A549 treated with AZD9567 at 1 μM for 4 hours (cell line): ENCODE data around the gene RPTOR. TPM values are rescaled to one million over a fixed set of nuclear protein-coding genes. Genes with fewer than 3 reads are reported as not detected.

Experiments
- total RNA-seq: library from RNA; stranded (reverse); fragments of 200-300 nt; extraction: Qiagen RNA extraction; gene quantifications from 5 replicates; pipeline ENCODE4 v1.2.3, GENCODE V29; 2022; ENCODE audit not compliant: insufficient read depth

RPTOR gene, protein sequence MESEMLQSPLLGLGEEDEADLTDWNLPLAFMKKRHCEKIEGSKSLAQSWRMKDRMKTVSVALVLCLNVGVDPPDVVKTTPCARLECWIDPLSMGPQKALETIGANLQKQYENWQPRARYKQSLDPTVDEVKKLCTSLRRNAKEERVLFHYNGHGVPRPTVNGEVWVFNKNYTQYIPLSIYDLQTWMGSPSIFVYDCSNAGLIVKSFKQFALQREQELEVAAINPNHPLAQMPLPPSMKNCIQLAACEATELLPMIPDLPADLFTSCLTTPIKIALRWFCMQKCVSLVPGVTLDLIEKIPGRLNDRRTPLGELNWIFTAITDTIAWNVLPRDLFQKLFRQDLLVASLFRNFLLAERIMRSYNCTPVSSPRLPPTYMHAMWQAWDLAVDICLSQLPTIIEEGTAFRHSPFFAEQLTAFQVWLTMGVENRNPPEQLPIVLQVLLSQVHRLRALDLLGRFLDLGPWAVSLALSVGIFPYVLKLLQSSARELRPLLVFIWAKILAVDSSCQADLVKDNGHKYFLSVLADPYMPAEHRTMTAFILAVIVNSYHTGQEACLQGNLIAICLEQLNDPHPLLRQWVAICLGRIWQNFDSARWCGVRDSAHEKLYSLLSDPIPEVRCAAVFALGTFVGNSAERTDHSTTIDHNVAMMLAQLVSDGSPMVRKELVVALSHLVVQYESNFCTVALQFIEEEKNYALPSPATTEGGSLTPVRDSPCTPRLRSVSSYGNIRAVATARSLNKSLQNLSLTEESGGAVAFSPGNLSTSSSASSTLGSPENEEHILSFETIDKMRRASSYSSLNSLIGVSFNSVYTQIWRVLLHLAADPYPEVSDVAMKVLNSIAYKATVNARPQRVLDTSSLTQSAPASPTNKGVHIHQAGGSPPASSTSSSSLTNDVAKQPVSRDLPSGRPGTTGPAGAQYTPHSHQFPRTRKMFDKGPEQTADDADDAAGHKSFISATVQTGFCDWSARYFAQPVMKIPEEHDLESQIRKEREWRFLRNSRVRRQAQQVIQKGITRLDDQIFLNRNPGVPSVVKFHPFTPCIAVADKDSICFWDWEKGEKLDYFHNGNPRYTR (N-terminal part only)
- total RNA-seq: 24.2 to 31.5 TPM (median 29.7 TPM) in 5 replicates

DNA sequence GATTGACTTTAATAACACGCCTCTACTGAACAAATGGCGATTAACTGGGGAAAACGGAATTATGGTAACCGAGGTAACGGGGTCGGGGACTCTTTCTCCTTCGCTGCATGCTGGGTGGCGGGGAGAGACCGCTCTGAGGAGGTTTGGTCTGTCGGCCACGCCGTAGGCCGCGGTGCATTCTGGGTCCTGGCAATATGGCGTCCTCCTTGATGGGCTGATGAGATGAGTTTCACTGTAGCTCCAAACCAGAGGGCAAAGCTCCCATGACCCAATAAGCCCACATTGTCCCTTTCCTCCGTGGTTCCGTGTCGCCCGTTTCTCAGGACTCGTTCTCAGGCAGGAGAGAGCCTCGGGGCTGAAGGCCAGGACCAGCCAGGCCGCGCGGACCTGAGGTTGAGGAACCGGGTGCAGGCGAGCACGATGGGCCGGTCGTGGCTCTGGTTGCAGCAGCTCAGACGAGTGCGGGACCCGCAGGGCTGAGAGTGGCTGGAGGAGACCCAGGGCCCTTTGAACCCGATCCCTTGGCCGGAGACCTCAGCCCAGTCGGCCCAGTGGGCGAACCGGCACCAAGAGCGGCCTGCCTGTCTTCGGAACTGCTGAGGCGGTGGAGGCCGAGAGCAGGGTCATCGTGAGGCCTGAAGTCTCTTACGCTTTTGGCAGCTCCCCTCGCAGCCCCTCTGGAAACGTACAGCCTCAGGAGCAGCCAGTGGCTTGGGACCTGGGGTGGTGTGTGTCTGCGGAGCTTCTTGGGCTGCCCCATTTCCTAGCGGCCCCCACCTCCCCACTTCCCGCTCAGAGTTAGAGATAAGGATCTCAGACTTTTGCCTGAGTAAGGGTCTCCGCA is at the start of gene RPTOR:
Gene RPTOR (plus strand): TSS at position 184 of the 844 bp plus-strand sequence. CDS start 792 bp downstream, outside the sequence.

GRCh38 chr17:80991645-80992076 is 447.0 kb downstream of the RPTOR start, which contains the start of gene CHMP6:
TSS of gene CHMP6 (plus strand) at chr17:80991841. CDS start at chr17:80991919, 78 bp downstream.

Other genes with a start within 250 kb of the RPTOR start
- 41.7 to 61.0 TPM (median 56.4 TPM) in 5 replicates for gene ENDOV, start 129.7 kb upstream of the RPTOR start, total RNA-seq
- 115 to 205 TPM (median 167 TPM) in 5 replicates for gene NPTX1, start 68.2 kb upstream of the RPTOR start, total RNA-seq